Endothelial cell of umbilical vein (primary cell): ENCODE measurements around the gene SLC35F3. TPM values are rescaled to one million over a fixed set of nuclear protein-coding genes. Genes with fewer than 3 reads are reported as not detected.

ENCODE experiments used
- BruUV-seq: library from RNA; stranded (reverse); fragments of 400-500 nt; replicated peaks from 2 replicates; lab custom pipeline; 2021; lab: Mats Ljungman, UMichigan
- CTCF ChIA-PET: fragments of 300-600, 350-600 bp; sonication (Branson Sonifier 250); formaldehyde crosslinking; loops from one replicate; lab custom pipeline; 2021; ENCODE audit warnings: antibody characterized with exemption, inconsistent platforms; lab: Charles Lee
- POLR2A ChIA-PET: fragments of 300-600, 350-600 bp; sonication (Branson Sonifier 250); formaldehyde crosslinking; loops from one replicate; lab custom pipeline; 2021; ENCODE audit warnings: antibody characterized with exemption, inconsistent platforms; lab: Charles Lee
- DNase-seq: peaks from one replicate; pipeline ENCODE4 v3.0.0-alpha.2; 2011; ENCODE audit warnings: low read depth, low spot score
- FAIRE-seq: peaks from 2 replicates; lab custom pipeline; 2011; peaks lifted over from hg19 to GRCh38; lab: Jason Lieb, UNC
- H2AFZ ChIP-seq: 2 replicates; pipeline ENCODE4 v1.6.0; 2012; ENCODE audit warnings: low read depth, low read length, control low read depth, inconsistent platforms
- H3K27ac ChIP-seq: 2 replicates; pipeline ENCODE4 v1.5.1; 2011; ENCODE audit warnings: low read depth, mild to moderate bottlenecking, control low read depth, low read length, moderate library complexity; ENCODE audit not compliant: insufficient read depth
- H3K27me3 ChIP-seq, 2 experiments: 2 replicates each; pipeline versions ENCODE4 v1.6.0 to v1.6.1; 2011; ENCODE audit warnings: low read length in 2 of 2, mixed read lengths in 1 of 2; ENCODE audit not compliant: control insufficient read depth in 2 of 2, insufficient read depth in 2 of 2
- H3K36me3 ChIP-seq, 2 experiments: 2 replicates in 1 of 2; 3 replicates in 1 of 2; pipeline ENCODE4 v1.5.1; 2011; ENCODE audit warnings: low read length in 2 of 2, mild to moderate bottlenecking in 1 of 2, moderate library complexity in 1 of 2; ENCODE audit not compliant: control insufficient read depth in 2 of 2, insufficient read depth in 2 of 2; ENCODE audit errors: extremely low read depth in 1 of 2
- H3K4me1 ChIP-seq: 3 replicates; pipeline ENCODE4 v1.5.1; 2011; ENCODE audit warnings: mild to moderate bottlenecking, low read length; ENCODE audit not compliant: control insufficient read depth, insufficient read depth; ENCODE audit errors: extremely low read depth
- H3K4me2 ChIP-seq: 2 replicates; pipeline ENCODE4 v1.6.1; 2011; ENCODE audit warnings: low read length, control low read depth, mixed read lengths; ENCODE audit not compliant: insufficient read depth
- H3K4me3 ChIP-seq, 3 experiments: fragments of 200-600 bp in 1 of 3; sonication (generic), shearing (Covaris generic) in 1 of 3; replicated peaks in 1 of 3; 2 replicates each; pipeline ENCODE4 v1.5.1; 2011 to 2016; ENCODE audit warnings: control low read depth in 3 of 3, low read length in 3 of 3, mild to moderate bottlenecking in 2 of 3, inconsistent platforms in 1 of 3, low read depth in 1 of 3, moderate library complexity in 1 of 3; ENCODE audit not compliant: insufficient read depth in 1 of 3
- H3K79me2 ChIP-seq: 2 replicates; pipeline ENCODE4 v1.6.0; 2012; ENCODE audit warnings: low read length, inconsistent platforms; ENCODE audit not compliant: control insufficient read depth, insufficient read depth
- H3K9ac ChIP-seq: replicated peaks from 2 replicates; pipeline ENCODE3; 2011; ENCODE audit warnings: low read length, control low read depth; ENCODE audit not compliant: insufficient read depth; ENCODE audit errors: extremely low read depth
- H3K9me1 ChIP-seq: replicated peaks from 3 replicates; pipeline ENCODE4 v1.6.0; 2011; ENCODE audit warnings: mild to moderate bottlenecking, low read length; ENCODE audit not compliant: control insufficient read depth, insufficient read depth; ENCODE audit errors: extremely low read depth
- H3K9me3 ChIP-seq: replicated peaks from 2 replicates; pipeline ENCODE4 v1.5.1; 2012; ENCODE audit warnings: low read length, inconsistent platforms; ENCODE audit not compliant: control insufficient read depth, insufficient read depth
- H4K20me1 ChIP-seq: replicated peaks from 2 replicates; pipeline ENCODE3; 2011; ENCODE audit warnings: mild to moderate bottlenecking, low read length; ENCODE audit not compliant: control insufficient read depth, insufficient read depth; ENCODE audit errors: extremely low read depth
- EZH2 ChIP-seq: IDR thresholded peaks from 2 replicates; pipeline ENCODE4 v1.6.1; 2012; ENCODE audit warnings: borderline replicate concordance, low read depth, mild to moderate bottlenecking, moderate library complexity, low read length, inconsistent platforms; ENCODE audit not compliant: severe bottlenecking
- FOS ChIP-seq: IDR thresholded peaks from 2 replicates; pipeline ENCODE4 v1.6.1; 2011; ENCODE audit warnings: mild to moderate bottlenecking, low read length, moderate library complexity, borderline replicate concordance; ENCODE audit not compliant: insufficient read depth
- GATA2 ChIP-seq: IDR thresholded peaks from 2 replicates; pipeline ENCODE4 v1.7.0; 2011; ENCODE audit warnings: low read depth, mild to moderate bottlenecking, moderate library complexity, mixed read lengths, low read length; ENCODE audit not compliant: insufficient read length, insufficient read depth
- JUN ChIP-seq: IDR thresholded peaks from 2 replicates; pipeline ENCODE4 v1.6.1; 2011; ENCODE audit warnings: borderline replicate concordance, low read depth; ENCODE audit not compliant: insufficient read length, insufficient read depth
- MYC ChIP-seq: IDR thresholded peaks from one replicate; pipeline ENCODE4 v1.6.1; 2011; ENCODE audit warnings: mild to moderate bottlenecking, low read depth, low read length
- POLR2A ChIP-seq: IDR thresholded peaks from 2 replicates; pipeline ENCODE4 v1.6.1; 2012; ENCODE audit warnings: low read depth, mild to moderate bottlenecking, control low read depth, low read length
- POLR2AphosphoS5 ChIP-seq: IDR thresholded peaks from 2 replicates; pipeline ENCODE4 v1.6.1; 2012; ENCODE audit warnings: low read depth, mild to moderate bottlenecking, control low read depth, low read length, moderate library complexity; ENCODE audit not compliant: insufficient read depth
- dilution Hi-C: fragments of 300-500 bp; cut with MboI; formaldehyde crosslinking; loops from one replicate; pipeline ENCODE4 v1.15.0; 2019; ENCODE audit warnings: low sequenced_read_pairs; ENCODE audit not compliant: extremely low pct_ligation_motif_present
- intact Hi-C: fragments of 100-400 bp; cut with micrococcal nuclease; formaldehyde crosslinking; loops from one replicate; pipeline ENCODE4 v1.10.0; 2022
- polyA plus RNA-seq, 4 experiments: library from polyadenylated mRNA; depleted of rRNA in 3 of 4; stranded (reverse) in 3 of 4; unstranded in 1 of 4; fragments of >200 nt; gene quantifications; 2 replicates each; pipeline versions ENCODE4 v1.2.1 to v1.2.3, GENCODE V29; 2011 to 2012; ENCODE audit warnings: missing spikeins in 1 of 4
- total RNA-seq: library from RNA; stranded (reverse); gene quantifications from 2 replicates; pipeline ENCODE4 v1.2.3, GENCODE V29; 2021
- TF ChIP-seq, protein P1 (sequence below), 2 donors: IDR thresholded peaks; 1 replicate in 1 of 2; 2 replicates in 1 of 2; pipeline ENCODE4 v1.5.1; 2011; ENCODE audit warnings: low read length in 2 of 2, mild to moderate bottlenecking in 2 of 2, moderate library complexity in 2 of 2, control low read depth in 1 of 2, inconsistent platforms in 1 of 2, low read depth in 1 of 2; ENCODE audit not compliant: insufficient read depth in 1 of 2; ENCODE audit errors: extremely low read depth in 1 of 2
- TF ChIP-seq, protein P2 (sequence below): IDR thresholded peaks from 2 replicates; pipeline ENCODE4 v1.6.1; 2011; ENCODE audit not compliant: insufficient read depth, insufficient read length

Gene SLC35F3
- total and polyA plus RNA-seq, 2 donors (not counting 3 experiments of a cell fraction or from before 2014, with no cell fraction given), result not detected

DNA sequence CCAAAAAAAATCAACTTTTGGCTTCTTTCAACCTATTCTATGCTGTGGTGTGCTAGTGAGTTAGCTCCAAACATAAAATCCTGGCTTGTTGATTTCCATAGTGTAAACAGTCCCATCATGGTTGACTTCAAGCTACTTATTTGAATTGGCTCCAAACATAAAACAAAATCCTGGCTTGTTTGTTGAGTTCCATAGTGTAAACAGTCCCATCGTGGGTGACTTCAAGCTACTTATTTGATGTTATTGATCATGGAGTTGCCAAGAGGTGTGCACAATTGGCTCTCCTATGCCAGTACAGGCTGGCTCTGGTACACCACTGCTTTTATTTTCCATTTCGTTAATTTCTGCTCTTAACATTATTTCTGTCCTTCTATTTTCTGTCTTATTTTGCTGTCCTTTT is 466.9 kb downstream of the SLC35F3 start:
- Histone ChIP-seq H3K9me3 (no peaks in the 10 kb centered on the region), H2AFZ (no peak overlapping the region), H3K4me2 (no peak overlapping the region), H4K20me1 (no peaks in the 10 kb centered on the region), H3K4me3 (no peak overlapping the region), H3K9me1 (no peaks in the 10 kb centered on the region), H3K27ac (no peak overlapping the region), H3K9ac (no peak overlapping the region), H3K4me1 (peaks cover 16% of the 10 kb centered on the region), H3K27me3 (no peaks in the 10 kb centered on the region), H3K79me2 (peaks cover 12% of the 10 kb centered on the region), H3K36me3 (peaks cover 3 to 6% of the 10 kb centered on the region in 2 experiments)
- POLR2A ChIA-PET, result no interaction called here
- CTCF ChIA-PET, result no interaction called here
- intact Hi-C loops (no loop called here), dilution Hi-C loops (no loop called here)
- FAIRE-seq (no peak), DNase-seq (no peak)
- no TSS peak for BruUV-seq
- TF ChIP-seq GATA2 (no peak), POLR2AphosphoS5 (no peak)

DNA sequence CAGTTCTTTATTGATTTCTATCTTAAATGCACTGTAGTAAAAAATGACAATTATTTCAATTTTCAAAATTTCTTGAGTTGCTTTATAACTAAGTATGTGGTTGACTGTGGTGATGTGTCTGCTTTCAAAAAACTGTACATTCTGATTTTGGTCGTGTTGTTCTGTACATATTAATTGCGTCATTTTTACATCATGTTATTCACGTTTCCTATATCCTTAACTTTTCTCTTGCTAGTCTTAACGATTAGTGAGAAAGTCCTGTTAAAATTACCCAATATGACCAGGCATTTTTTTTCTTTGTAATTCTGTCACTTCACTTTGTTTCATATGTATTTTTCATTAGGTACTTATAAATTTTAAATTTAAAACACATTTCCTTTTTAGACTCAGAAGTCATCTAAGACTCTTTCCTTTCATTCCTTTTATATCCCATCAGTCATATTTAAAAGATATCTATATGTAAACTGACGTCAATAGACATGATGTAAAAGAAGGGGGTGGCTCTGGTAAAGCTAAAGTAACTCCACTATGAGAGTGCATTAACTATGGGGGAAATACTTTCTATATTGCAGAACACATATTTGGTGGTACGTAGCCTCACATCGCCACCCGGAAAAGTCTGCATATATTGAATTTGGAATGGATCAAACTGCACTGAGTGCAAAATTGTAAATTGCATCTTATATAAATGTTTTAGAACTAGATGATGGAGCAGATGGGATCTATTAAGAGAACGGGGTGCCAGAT is 467.7 kb downstream of the SLC35F3 start:
- peaks cover 6% of the 10 kb centered on the region in 2 experiments for H3K36me3 ChIP-seq
- H3K27ac ChIP-seq, result no peak overlapping the region
- H3K4me2 ChIP-seq, result peak overlapping the region; percentile 70
- H3K27me3 ChIP-seq, result no peaks in the 10 kb centered on the region
- TF ChIP-seq GATA2 (no peak), MYC (no peak), FOS (no peak), POLR2A (no peak), EZH2 (no peak), POLR2AphosphoS5 (no peak), JUN (no peak)
- TF ChIP-seq, protein P1, sequence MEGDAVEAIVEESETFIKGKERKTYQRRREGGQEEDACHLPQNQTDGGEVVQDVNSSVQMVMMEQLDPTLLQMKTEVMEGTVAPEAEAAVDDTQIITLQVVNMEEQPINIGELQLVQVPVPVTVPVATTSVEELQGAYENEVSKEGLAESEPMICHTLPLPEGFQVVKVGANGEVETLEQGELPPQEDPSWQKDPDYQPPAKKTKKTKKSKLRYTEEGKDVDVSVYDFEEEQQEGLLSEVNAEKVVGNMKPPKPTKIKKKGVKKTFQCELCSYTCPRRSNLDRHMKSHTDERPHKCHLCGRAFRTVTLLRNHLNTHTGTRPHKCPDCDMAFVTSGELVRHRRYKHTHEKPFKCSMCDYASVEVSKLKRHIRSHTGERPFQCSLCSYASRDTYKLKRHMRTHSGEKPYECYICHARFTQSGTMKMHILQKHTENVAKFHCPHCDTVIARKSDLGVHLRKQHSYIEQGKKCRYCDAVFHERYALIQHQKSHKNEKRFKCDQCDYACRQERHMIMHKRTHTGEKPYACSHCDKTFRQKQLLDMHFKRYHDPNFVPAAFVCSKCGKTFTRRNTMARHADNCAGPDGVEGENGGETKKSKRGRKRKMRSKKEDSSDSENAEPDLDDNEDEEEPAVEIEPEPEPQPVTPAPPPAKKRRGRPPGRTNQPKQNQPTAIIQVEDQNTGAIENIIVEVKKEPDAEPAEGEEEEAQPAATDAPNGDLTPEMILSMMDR (IDR thresholded peaks at IDR 0.05; ENCODE audit: extremely low read depth in 1 of 2, insufficient read depth in 1 of 2, low read depth in 1 of 2, low read length in 2 of 2), result no peak
- TF ChIP-seq, protein P2, sequence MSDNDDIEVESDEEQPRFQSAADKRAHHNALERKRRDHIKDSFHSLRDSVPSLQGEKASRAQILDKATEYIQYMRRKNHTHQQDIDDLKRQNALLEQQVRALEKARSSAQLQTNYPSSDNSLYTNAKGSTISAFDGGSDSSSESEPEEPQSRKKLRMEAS, result no peak
- peak overlapping the region; percentile 97 for H3K9ac ChIP-seq
- H4K20me1 ChIP-seq, result no peaks in the 10 kb centered on the region
- peak; percentile 6 for DNase-seq
- no TSS peak for BruUV-seq
- peaks cover 16% of the 10 kb centered on the region for H3K4me1 ChIP-seq
- no peak for FAIRE-seq
- no peaks in the 10 kb centered on the region for H3K9me1 ChIP-seq
- dilution Hi-C loops, result no loop called here
- H3K79me2 ChIP-seq, result peaks cover 15% of the 10 kb centered on the region
- no peak overlapping the region for H2AFZ ChIP-seq
- intact Hi-C loops, result loop anchor here (2.0 kb wide), 1 partner anchor 45 kb away; no protein-coding TSS in a partner anchor
- H3K9me3 ChIP-seq, result no peaks in the 10 kb centered on the region
- peak overlapping the region; percentile 83 to 86 (median 85) for H3K4me3 ChIP-seq
- ChIA-PET POLR2A (no interaction called here), CTCF (interaction anchor here (1.4 kb wide), 1 partner anchor 45 kb away, joined by 4 read pairs; no protein-coding TSS in a partner anchor)
